ENCODE measurements around the gene ASIC4.

ASIC4 gene

GRCh38 chr2:219567131-219567530, 52.8 kb downstream of the ASIC4 start:
- TF ChIP-seq CTCF (conservative IDR thresholded peaks at IDR 0.05; ENCODE audit: control insufficient read depth, insufficient read depth, low read depth, low read length), result no peak
- no peak for DNase-seq (ENCODE audit: low read depth)
- H3K4me3 ChIP-seq (ENCODE audit: control insufficient read depth, low read depth, low read length), result no peak overlapping the region

DNA sequence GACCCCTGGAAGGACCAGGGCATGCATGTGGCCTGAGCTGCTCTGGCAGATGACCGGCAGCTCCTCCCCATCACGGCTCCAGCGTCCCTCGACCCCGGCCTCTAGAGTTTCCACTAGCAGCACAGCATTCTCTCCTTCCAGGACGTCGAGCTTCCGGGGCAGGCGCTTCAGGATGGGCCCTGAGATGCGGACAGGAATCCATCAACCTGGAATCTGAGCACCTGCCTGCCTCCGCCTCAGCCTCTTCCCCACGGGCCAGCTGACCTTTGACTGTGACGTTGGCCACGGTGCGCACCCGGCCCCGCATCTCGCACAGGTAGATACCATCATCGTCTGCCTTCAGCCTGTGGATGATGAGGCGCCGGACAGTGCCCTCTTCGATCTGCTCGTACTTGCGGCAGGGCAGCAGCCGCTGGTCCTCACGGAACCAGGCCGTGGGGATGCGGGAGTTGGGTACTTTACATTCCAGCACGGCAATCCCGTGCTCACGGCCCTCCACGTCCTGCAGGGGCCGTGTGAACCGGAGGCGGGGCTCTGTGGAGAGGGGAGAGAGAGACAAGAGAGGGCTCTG, 53.6 kb downstream of the ASIC4 start:
- TF ChIP-seq CTCF (conservative IDR thresholded peaks at IDR 0.05; ENCODE audit: control insufficient read depth, insufficient read depth, low read depth, low read length), result no peak
- H3K4me3 ChIP-seq (ENCODE audit: control insufficient read depth, low read depth, low read length), result no peak overlapping the region
- DNase-seq (ENCODE audit: low read depth), result no peak

DNA sequence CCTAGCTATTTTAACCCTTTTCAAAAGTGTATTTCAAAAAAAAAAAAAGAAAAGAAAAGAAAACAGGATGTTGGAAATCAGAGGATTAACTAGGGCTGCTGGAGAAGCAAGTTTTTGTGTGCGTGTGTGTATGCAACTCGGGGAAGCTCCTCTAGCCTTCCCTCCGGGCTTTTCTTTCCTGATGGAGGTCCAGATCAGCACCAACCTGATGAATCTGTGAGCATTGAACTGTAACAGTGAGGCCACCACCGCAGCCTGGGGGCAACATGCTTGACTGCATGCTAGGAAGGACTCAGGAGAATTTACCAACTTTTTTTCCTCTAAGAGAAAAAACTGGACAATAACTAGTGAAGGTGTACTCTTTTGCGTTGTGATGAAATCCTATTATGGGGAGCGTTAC, 54.8 kb downstream of the ASIC4 start:
- no peak overlapping the region for H3K4me3 ChIP-seq (ENCODE audit: control insufficient read depth, low read depth, low read length)
- TF ChIP-seq CTCF (conservative IDR thresholded peaks at IDR 0.05; ENCODE audit: control insufficient read depth, insufficient read depth, low read depth, low read length), result no peak
- DNase-seq (ENCODE audit: low read depth), result no peak

- TF ChIP-seq CTCF (conservative IDR thresholded peaks at IDR 0.05; ENCODE audit: control insufficient read depth, insufficient read depth, low read depth, low read length), result no peak
- no peak for DNase-seq (ENCODE audit: low read depth)
- H3K4me3 ChIP-seq (ENCODE audit: control insufficient read depth, low read depth, low read length), result no peak overlapping the region
These were observed 55.4 kb downstream of the ASIC4 start for GRCh38 chr2:219569635-219570034.

GRCh38 chr2:219570194-219570923, 56.1 kb downstream of the ASIC4 start:
- peak; percentile 14 for DNase-seq (ENCODE audit: low read depth)
- TF ChIP-seq CTCF (conservative IDR thresholded peaks at IDR 0.05; ENCODE audit: control insufficient read depth, insufficient read depth, low read depth, low read length), result no peak
- H3K4me3 ChIP-seq (ENCODE audit: control insufficient read depth, low read depth, low read length), result peak overlapping the region; percentile 53

DNA sequence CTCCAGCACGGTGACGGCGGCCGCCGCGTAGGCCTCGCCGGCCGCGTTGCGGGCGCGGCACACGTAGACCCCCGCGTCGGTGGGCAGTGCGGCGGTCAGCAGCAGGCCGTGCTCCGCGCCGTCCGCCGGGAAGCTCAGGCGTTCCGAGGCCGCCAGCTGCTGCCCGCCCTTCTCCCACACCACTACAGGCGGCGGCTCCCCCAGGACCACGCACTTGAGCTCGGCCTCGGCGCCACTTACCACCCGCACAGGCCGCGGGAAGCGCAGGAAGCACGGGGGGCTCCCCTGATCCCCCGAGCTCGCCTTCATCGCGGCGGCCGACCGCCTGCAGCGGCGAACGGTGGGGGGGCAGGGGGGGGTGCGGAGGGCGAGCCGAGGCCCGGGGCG, 56.6 kb downstream of the ASIC4 start:
- no peak for DNase-seq (ENCODE audit: low read depth)
- peak overlapping the region; percentile 53 for H3K4me3 ChIP-seq (ENCODE audit: control insufficient read depth, low read depth, low read length)
- no peak for TF ChIP-seq CTCF (conservative IDR thresholded peaks at IDR 0.05; ENCODE audit: control insufficient read depth, insufficient read depth, low read depth, low read length)
